Mammary epithelial cell (primary cell): ENCODE measurements around the gene GRID1.

Experiments
- CTCF ChIP-seq, 2 donors: IDR thresholded peaks in 1 of 2; conservative IDR thresholded peaks in 1 of 2; 2 replicates each; pipeline ENCODE4 v1.5.1; 2011 to 2012; ENCODE audit warnings: inconsistent platforms in 2 of 2, low read length in 2 of 2, mild to moderate bottlenecking in 2 of 2, control low read depth in 1 of 2, low read depth in 1 of 2; ENCODE audit not compliant: insufficient read depth in 1 of 2; ENCODE audit errors: extremely low read depth in 1 of 2
- EZH2 ChIP-seq: IDR thresholded peaks from 2 replicates; pipeline ENCODE4 v1.6.1; 2012; ENCODE audit warnings: low read length, inconsistent platforms, borderline replicate concordance

- TF ChIP-seq CTCF (conservative IDR thresholded peaks at IDR 0.05 in 1 of 2, IDR thresholded peaks at IDR 0.05 in 1 of 2; ENCODE audit: extremely low read depth in 1 of 2, insufficient read depth in 1 of 2, low read depth in 1 of 2, low read length in 2 of 2) (no peak), EZH2 (no peak)
These were observed 571.1 kb downstream of the GRID1 start for GRCh38 chr10:85795460-85795859.
